NCI-H1092 treated with DMSO at 0.1 percent for 48 hours (cell line): ENCODE measurements around the gene TOR1AIP2.
A peak's percentile ranks its signal among the peaks of the same experiment; 100 is the strongest.

ENCODE experiments used
- DNase-seq: peaks from one replicate; lab custom pipeline; 2025; lab: John Stamatoyannopoulos, UW

Gene TOR1AIP2

GRCh38 chr1:179877586-179878265 is at the start of gene TOR1AIP2:
Gene TOR1AIP2 (minus strand): TSS chr1:179877803. CDS start chr1:179852665, 25,138 bp downstream.
- peak; percentile 88 for DNase-seq

GRCh38 chr1:179926850-179927205 is 49.2 kb upstream of the TOR1AIP2 start:
- no peak for DNase-seq

- DNase-seq, result no peak
Measured at GRCh38 chr1:179925922-179926849, 48.6 kb upstream of the TOR1AIP2 start.

GRCh38 chr1:179925302-179925701 is 47.7 kb upstream of the TOR1AIP2 start:
- no peak for DNase-seq

GRCh38 chr1:179924268-179924667 is 46.7 kb upstream of the TOR1AIP2 start:
- DNase-seq, result no peak

- DNase-seq, result no peak
Measured at GRCh38 chr1:179923029-179923428, 45.4 kb upstream of the TOR1AIP2 start.

GRCh38 chr1:179921981-179922872 is 44.6 kb upstream of the TOR1AIP2 start:
- no peak for DNase-seq

- no peak for DNase-seq
Measured at GRCh38 chr1:179921472-179921871, 43.9 kb upstream of the TOR1AIP2 start.

- no peak for DNase-seq
Measured at GRCh38 chr1:179917601-179918429, 40.2 kb upstream of the TOR1AIP2 start.

- DNase-seq, result no peak
Measured at GRCh38 chr1:179911812-179912211, 34.2 kb upstream of the TOR1AIP2 start.

- DNase-seq, result no peak
Measured at GRCh38 chr1:179910934-179911333, 33.3 kb upstream of the TOR1AIP2 start.

GRCh38 chr1:179889589-179889988 is 12.0 kb upstream of the TOR1AIP2 start:
- no peak for DNase-seq

GRCh38 chr1:179888071-179888470 is 10.5 kb upstream of the TOR1AIP2 start:
- no peak for DNase-seq

- no peak for DNase-seq
Measured at GRCh38 chr1:179883745-179884138, 6.1 kb upstream of the TOR1AIP2 start.

GRCh38 chr1:179883040-179883744 is 5.6 kb upstream of the TOR1AIP2 start:
- DNase-seq, result no peak

- peak; percentile 99 for DNase-seq
Measured at GRCh38 chr1:179882253-179883039, 4.8 kb upstream of the TOR1AIP2 start, which contains the start of gene TOR1AIP1. Gene TOR1AIP1 (plus strand): TSS chr1:179882285. CDS start chr1:179882503, 218 bp downstream.

- DNase-seq, result no peak
Measured at GRCh38 chr1:179881642-179882252, 4.1 kb upstream of the TOR1AIP2 start.

- DNase-seq, result no peak
Measured at GRCh38 chr1:179879797-179880196, 2.2 kb upstream of the TOR1AIP2 start.

- DNase-seq, result no peak
Measured at GRCh38 chr1:179876300-179876715, 1.3 kb downstream of the TOR1AIP2 start.
